Tongue (tissue), 2 donors: Measurements from ENCODE around the gene ZNF35. TPM values are rescaled to one million over a fixed set of nuclear protein-coding genes. Genes with fewer than 3 reads are reported as not detected.
A peak's percentile ranks its signal among the peaks of the same experiment; 100 is the strongest.

ENCODE experiments used
- DNase-seq: peaks from one replicate; pipeline ENCODE4 v3.0.0-alpha.2; 2015
- total RNA-seq: library from RNA; depleted of rRNA; stranded (reverse); fragments of >200 nt; gene quantifications from one replicate; pipeline ENCODE4 v1.2.3, GENCODE V29; 2014

Gene ZNF35
- total RNA-seq, 1 donor from 2014 or later = 13.6 TPM

GRCh38 chr3:44685128-44685800, 36.7 kb downstream of the ZNF35 start:
- DNase-seq = peak; percentile 89

GRCh38 chr3:44687898-44688297, 39.4 kb downstream of the ZNF35 start:
- no peak for DNase-seq

Other genes with a start within 250 kb of the ZNF35 start
- gene ZNF445, start 171.1 kb upstream of the ZNF35 start, total RNA-seq = 23.4 TPM
- 9.1 TPM for gene ZKSCAN7, start 93.5 kb upstream of the ZNF35 start, total RNA-seq
- gene ZNF660, start 63.8 kb upstream of the ZNF35 start, total RNA-seq = 3.4 TPM
- gene ZNF197, start 23.7 kb upstream of the ZNF35 start, total RNA-seq = 28.8 TPM
- gene ZNF502, start 63.9 kb downstream of the ZNF35 start, total RNA-seq = 10.5 TPM
- 10.6 TPM for gene ZNF501, start 80.9 kb downstream of the ZNF35 start, total RNA-seq
- gene KIAA1143, start 112.9 kb downstream of the ZNF35 start, total RNA-seq = 31.8 TPM
- gene KIF15, start 113.1 kb downstream of the ZNF35 start, total RNA-seq = 8.8 TPM
- gene TMEM42, start 213.2 kb downstream of the ZNF35 start, total RNA-seq = 9.7 TPM
- not detected for gene TGM4, start 225.9 kb downstream of the ZNF35 start, total RNA-seq